GM19351 (cell line): ENCODE results near the gene SEPTIN5.

ENCODE experiments used
- ATAC-seq: cut with Tn5 transposase; IDR thresholded peaks from one replicate; pipeline ENCODE4 v1.9.1; 2021; ENCODE audit warnings: mild to moderate bottlenecking, moderate library complexity; ENCODE audit not compliant: unreplicated experiment

The SEPTIN5 gene

DNA sequence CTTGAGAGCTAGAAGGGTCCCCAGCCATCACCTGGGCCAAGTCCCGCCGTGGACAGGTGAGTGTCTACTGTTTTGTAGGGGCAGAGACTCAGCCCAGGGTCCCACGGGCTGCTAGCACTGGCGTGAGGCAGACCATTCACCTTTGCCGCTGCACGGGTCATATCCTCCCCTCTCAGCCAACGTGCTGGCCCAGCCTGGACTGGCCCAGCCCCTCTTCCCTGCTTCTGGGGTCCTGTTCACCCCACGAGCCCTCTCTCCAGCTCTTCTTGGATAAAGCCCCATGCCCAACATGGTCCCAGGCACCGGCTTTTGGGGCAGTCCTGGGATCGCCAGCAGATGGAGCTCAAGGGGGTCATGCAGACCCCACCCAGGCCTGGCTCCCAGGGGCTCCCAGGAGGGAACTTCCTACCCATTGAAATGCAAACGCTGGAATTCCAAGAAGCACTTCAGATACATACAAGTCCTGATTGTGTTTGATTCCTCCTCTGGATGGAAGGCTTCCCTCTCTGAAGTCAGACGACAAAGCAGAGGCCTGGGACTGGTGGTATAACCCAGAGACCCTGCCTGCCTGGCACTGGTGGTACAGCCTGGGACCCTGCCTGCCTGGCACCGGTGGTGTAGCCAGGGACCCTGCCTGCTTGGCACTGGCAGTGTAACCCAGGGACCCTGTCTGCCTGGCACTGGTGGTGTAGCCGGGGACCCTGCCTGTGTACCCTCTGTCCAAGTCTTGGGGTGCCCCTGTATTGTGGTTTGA lies 8.9 kb upstream of the SEPTIN5 start:
- ATAC-seq: no peak

- no peak for ATAC-seq
Measured at GRCh38 chr22:19706661-19707151, 7.6 kb upstream of the SEPTIN5 start.

GRCh38 chr22:19707347-19708290 lies 6.7 kb upstream of the SEPTIN5 start:
- ATAC-seq: no peak

DNA sequence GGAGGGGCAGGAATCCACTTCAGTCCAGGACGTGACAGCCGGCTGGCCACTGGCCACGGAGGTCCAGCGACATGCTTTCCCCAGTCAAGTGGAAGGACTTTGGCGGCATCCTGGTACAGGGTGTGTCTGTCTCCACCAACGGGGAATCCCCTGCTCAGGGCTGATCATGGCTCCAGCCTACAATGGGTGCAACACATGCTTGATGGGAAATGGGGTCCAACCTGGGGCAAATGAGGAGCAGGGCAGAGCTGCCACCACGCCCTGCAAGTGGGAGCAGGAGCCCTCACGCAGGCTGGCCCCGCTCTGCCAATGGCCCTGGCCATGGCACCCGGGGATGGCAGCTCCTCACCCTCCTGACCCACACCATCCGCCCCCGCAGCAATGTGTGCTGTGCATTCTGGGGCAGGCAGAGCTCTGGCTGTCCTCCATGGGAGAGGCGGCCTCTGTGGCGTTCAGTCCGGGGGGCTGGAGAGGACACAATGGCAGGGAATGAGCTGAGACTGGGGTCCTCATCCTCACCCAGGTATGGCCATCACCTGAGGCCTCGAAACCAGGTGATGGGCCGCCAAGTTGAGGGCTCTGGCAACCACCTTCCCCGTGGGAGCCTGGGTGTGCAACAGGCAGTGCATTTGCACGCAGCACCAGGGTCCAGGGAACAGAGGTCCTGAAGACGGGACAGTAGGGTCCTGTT lies 5.8 kb upstream of the SEPTIN5 start:
- no peak for ATAC-seq

DNA sequence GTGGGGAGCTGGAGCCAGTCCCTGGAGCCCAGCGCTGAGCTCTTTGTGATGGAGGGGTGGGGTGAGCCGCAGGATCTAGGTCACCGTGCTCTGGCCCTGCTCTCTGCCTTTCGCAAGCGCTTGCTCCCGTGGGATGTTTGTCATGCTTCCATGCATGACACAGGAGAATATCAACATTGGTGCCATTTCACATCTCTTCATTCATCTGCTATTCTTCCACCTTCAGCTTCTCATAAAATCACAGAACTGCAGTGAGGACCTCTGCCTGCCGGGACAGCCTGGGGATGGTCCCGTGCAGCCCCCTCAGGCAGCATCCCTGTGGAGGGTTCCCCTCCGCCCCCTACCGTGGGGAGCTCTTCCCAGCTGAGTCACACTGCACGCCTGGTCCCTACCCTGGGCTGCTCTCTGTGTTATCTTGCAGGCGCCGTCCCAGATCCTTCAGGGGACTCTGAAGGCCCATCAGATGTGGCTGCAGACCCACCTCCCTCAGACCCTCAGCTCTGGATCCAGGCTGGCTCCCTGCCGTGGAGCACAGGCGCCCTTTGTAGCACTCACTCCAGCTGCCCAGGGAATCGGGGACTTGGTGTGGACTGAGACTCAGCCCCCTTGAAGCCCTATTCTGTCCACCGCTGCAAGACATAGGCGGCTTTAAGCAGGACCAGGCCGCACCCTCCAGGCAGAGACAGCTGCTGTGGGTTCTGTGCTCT lies 5.1 kb upstream of the SEPTIN5 start:
- ATAC-seq: no peak

GRCh38 chr22:19710020-19710768 lies 4.1 kb upstream of the SEPTIN5 start:
- no peak for ATAC-seq

DNA sequence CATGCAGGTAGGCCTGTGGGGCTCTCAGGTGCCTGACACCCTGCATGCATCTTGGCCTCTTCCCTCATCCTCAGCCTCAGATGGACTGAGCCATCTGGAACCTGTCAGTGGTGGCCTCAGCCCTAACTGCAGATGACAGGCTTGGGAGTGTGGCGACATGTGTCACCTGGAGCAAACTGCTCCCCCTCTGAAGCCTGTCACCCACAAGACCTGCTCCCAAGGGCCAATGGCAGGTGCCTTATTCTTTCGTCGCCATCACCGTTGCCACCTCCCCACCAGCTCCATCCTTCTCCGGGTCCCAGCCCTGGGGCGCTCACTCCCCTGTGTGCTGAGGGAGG lies 3.6 kb upstream of the SEPTIN5 start:
- ATAC-seq: no peak

GRCh38 chr22:19713245-19713644 lies 1.1 kb upstream of the SEPTIN5 start:
- ATAC-seq: no peak

- ATAC-seq: no peak
Measured at GRCh38 chr22:19713650-19714311, 522 bp upstream of the SEPTIN5 start.

DNA sequence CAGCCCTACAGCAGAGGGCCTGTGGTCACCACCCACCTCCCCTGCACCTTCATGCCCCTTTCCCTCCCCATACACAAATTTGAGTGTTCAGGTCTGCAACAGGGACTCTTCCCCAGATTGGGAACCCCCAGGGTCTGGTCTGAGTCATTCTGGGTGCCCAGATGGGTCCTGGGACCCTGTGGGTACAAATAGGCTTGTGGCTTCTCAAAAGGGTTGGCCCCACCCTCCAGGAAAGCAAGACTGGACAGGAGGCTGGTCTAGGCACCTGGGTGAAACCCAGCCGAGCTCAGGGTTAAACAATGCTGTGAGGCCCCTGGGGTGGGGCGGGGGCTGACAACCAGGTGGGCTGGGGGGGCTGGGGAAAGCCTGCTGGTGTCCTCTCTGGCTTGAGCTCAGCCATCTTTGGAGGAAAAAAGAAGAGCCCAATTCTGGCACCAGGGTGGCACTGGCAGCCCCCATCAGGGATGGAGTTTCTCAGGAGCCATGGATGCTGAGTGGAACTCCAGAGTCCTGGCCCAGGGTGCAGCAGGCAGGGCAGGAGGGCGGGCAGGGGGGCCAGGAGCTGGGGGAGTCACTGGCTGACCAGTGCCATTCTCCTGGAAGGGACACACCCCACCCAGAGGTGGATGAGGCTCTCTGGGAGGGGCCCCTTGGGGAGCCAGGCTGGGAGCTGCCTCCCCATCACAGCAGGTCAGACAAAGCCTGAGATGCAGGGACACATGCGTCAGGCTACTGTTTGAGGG lies 1.1 kb downstream of the SEPTIN5 start:
- ATAC-seq: no peak

- ATAC-seq: no peak
Measured at GRCh38 chr22:19716041-19716828, 1.9 kb downstream of the SEPTIN5 start.

GRCh38 chr22:19716829-19717105 lies 2.5 kb downstream of the SEPTIN5 start:
- ATAC-seq: no peak

- no peak for ATAC-seq
Measured at GRCh38 chr22:19717181-19717580, 2.9 kb downstream of the SEPTIN5 start.

DNA sequence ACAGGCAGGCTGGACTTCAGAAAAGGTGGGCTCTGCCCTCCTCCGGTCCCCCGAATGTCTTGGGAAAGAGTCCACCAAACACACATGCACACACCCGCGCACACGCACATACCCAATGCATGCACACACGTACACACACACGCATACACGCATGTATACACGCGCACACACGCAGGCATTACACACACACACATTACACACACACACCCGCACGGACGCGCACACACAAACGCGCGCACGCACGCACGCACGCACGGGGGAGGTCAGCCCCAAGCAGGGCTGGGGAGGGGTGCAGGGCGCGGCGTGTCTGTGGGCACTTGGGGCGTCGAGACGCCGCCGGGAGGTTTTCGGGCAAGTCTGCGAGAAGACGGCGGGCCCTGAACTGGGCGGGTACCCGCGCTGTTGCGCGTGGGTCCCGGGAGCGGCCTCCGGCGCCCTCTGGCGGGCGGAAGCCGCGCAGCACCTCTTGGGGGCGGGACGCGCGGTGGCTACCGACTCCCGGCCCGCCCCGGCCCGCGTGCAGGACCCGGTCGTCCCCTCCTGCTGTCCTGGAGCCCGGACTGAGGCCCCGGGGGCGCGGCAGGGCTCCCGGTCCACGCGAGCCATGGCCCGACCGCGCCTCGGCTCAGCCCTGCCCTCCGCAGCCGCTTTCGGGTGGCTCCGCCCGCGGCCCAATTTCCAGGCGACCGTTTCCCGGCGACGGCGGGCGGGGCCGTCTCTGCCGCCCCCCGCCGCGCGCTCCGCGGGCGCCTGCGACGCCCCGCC lies 3.6 kb downstream of the SEPTIN5 start:
- peak; percentile 53 for ATAC-seq

DNA sequence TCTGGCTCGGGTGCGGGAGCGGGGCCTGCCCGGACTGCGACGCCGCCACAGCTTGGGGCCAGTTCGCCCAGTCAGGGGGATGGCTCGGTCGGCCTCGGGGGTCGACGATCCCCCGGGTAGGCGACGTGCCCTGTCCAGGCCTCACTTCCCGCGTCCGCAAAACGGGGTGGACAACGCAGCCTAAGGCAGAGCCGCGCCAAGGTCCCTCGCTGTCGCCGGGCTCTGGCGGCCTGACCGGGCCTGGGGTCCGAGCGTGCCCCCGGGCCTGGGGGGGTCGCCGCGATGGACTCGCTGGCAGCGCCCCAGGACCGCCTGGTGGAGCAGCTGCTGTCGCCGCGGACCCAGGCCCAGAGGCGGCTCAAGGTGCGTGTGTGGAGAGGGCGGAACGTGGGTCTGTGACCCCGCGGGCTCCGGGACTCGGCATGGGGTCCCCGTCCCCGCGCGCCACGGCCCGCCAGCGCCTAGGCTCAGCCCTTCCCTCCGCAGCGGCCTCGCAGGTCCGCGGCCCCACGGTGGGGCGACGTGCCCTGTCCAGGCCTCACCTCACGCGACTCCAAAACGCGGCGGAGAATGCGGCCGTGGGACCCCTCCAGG lies 4.2 kb downstream of the SEPTIN5 start:
- ATAC-seq: no peak

DNA sequence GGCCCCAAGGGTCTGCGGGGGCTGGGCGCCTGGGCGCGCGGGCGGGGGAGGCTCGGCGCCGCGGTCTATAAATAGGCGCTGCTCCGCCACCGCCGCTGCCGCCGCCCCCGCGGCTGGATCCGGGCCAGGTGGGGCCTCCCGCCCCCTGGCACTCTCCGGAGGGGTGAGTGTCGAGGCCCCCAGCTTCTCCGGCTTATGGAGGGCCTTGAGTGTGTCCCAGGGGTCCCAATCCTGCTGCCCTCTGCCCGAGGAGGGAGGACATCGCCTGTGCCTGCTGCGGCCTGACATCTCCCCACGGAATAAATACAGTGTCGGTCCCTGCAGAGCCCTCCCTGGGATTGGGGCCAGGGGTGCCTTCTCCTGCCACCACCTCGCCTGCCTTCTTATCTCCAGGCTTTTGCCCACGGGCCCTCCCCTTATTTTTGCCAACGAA lies 4.8 kb downstream of the SEPTIN5 start:
- ATAC-seq: no peak

DNA sequence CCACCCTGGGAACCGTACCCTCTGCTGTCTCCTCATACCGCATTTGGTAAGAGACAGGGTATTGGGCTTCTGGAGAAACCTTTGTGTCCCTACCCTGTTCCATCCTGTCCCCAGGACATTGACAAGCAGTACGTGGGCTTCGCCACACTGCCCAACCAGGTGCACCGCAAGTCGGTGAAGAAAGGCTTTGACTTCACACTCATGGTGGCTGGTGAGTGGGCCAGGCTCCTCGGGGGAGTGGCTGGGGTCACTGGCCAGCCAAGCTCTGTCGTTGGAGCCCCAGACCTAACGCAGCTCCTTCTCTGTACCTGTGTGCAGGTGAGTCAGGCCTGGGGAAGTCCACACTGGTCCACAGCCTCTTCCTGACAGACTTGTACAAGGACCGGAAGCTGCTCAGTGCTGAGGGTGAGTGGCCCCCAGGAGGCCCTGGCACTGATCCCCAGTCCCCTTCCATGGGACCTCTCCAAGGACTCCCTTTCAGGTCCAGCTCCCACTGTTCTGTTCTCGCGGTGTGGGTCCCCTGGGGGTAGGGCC lies 5.3 kb downstream of the SEPTIN5 start:
- no peak for ATAC-seq
